GM10266 (cell line): Measurements from ENCODE around the gene KRT12.

Source experiments
- DNase-seq: peaks from one replicate; pipeline ENCODE4 v3.0.0; 2012; ENCODE audit errors: extremely low spot score
- CTCF ChIP-seq: IDR thresholded peaks from 2 replicates; pipeline ENCODE4 v1.5.1; 2012; ENCODE audit warnings: mild to moderate bottlenecking, low read depth; ENCODE audit not compliant: control insufficient read depth, insufficient read depth; ENCODE audit errors: missing control alignments

KRT12 gene

GRCh38 chr17:40830085-40830776 lies 36.8 kb downstream of the KRT12 start:
- no peak for TF ChIP-seq CTCF
- no peak for DNase-seq

GRCh38 chr17:40828454-40829044 lies 38.5 kb downstream of the KRT12 start:
- no peak for TF ChIP-seq CTCF
- DNase-seq = no peak

GRCh38 chr17:40827746-40828453 lies 39.1 kb downstream of the KRT12 start:
- TF ChIP-seq CTCF = no peak
- DNase-seq = no peak

GRCh38 chr17:40825599-40825998 lies 41.4 kb downstream of the KRT12 start:
- no peak for DNase-seq
- no peak for TF ChIP-seq CTCF

GRCh38 chr17:40824015-40824832 lies 42.8 kb downstream of the KRT12 start:
- DNase-seq = no peak
- TF ChIP-seq CTCF = no peak

GRCh38 chr17:40822132-40822812 lies 44.8 kb downstream of the KRT12 start, which contains the start of gene KRT10:
KRT10 (minus strand) TSS chr17:40822614; CDS start chr17:40822585, 29 bp downstream.
- DNase-seq = no peak
- no peak for TF ChIP-seq CTCF
